Measurements from ENCODE around the gene PAK1. TPM values are rescaled to one million over a fixed set of nuclear protein-coding genes. Genes with fewer than 3 reads are reported as not detected.

The PAK1 gene
- 18.4 and 34.4 TPM in 2 replicates for total RNA-seq

GRCh38 chr11:77473801-77474683 is at the start of gene PAK1:
TSS of gene PAK1 (minus strand) at chr11:77474094. CDS start at chr11:77392520, 81,574 bp downstream.

DNA sequence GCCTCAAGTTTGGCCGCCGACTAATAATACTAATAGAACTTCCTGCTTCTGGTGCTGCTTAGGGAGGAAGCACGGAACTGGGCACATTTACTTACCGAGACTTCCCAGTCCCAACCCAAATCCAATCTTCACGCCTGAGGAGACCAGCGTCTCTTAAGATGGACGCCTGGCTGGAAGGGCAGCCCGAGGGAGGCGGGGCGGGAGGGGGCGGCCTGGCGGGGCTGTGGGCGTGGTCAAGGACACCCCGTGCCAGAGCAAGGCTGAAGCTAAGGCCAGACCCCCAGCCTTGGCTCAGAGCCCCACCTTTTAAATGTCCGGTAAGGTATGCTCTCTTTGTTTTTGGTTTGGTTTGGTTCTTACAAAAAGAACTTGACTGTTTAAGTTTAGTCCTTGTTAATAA is 172.4 kb downstream of the PAK1 start, which contains the start of gene GDPD4:
GDPD4 (minus strand) TSS at position 177 of the 400 bp plus-strand sequence. CDS start 16,549 bp downstream, outside the sequence.

Other genes with a start within 250 kb of the PAK1 start
- gene GDPD4, start 172.4 kb downstream of the PAK1 start, total RNA-seq = 0.69 TPM in 1 of 2 replicates, not detected in the other
- gene AQP11, start 115.9 kb upstream of the PAK1 start, total RNA-seq = 2.8 and 8.9 TPM in 2 replicates
- 204 and 224 TPM in 2 replicates for gene CLNS1A, start 163.7 kb upstream of the PAK1 start, total RNA-seq

Measured in smooth muscle cell of the umbilical artery (primary cell).